IPS-18a (cell line): ENCODE data around the gene UGT1A1.

ENCODE experiments used
- H3K27ac ChIP-seq: one replicate; pipeline ENCODE4 v1.5.1; 2013; ENCODE audit warnings: low read length
- H3K27me3 ChIP-seq: one replicate; pipeline ENCODE4 v1.6.1; 2013; ENCODE audit warnings: mild to moderate bottlenecking, low read length; ENCODE audit not compliant: control insufficient read depth, insufficient read depth
- H3K36me3 ChIP-seq: one replicate; pipeline ENCODE4 v1.6.1; 2013; ENCODE audit warnings: low read depth, low read length; ENCODE audit not compliant: control insufficient read depth
- H3K4me1 ChIP-seq: one replicate; pipeline ENCODE4 v1.6.1; 2013; ENCODE audit warnings: low read depth, low read length; ENCODE audit not compliant: control insufficient read depth
- H3K4me3 ChIP-seq: one replicate; pipeline ENCODE4 v1.5.1; 2013; ENCODE audit warnings: low read length
- H3K9ac ChIP-seq: one replicate; pipeline ENCODE4 v1.6.1; 2013; ENCODE audit warnings: mild to moderate bottlenecking, low read length, moderate library complexity
- H3K9me3 ChIP-seq: one replicate; pipeline ENCODE4 v1.6.1; 2013; ENCODE audit warnings: low read depth, low read length; ENCODE audit not compliant: control insufficient read depth

UGT1A1 gene

GRCh38 chr2:233799716-233800115 is 39.6 kb downstream of the UGT1A1 start:
- H3K9ac ChIP-seq = no peak overlapping the region
- H3K4me3 ChIP-seq = no peak overlapping the region
- no peaks in the 10 kb centered on the region for H3K27me3 ChIP-seq
- H3K36me3 ChIP-seq = no peaks in the 10 kb centered on the region
- H3K4me1 ChIP-seq = no peaks in the 10 kb centered on the region
- no peaks in the 10 kb centered on the region for H3K9me3 ChIP-seq
- H3K27ac ChIP-seq = no peak overlapping the region

- Histone ChIP-seq H3K27ac (no peak overlapping the region), H3K36me3 (no peaks in the 10 kb centered on the region), H3K9me3 (no peaks in the 10 kb centered on the region), H3K4me1 (no peaks in the 10 kb centered on the region), H3K4me3 (no peak overlapping the region), H3K9ac (no peak overlapping the region), H3K27me3 (no peaks in the 10 kb centered on the region)
Observed at GRCh38 chr2:233800208-233800607, 40.1 kb downstream of the UGT1A1 start.

DNA sequence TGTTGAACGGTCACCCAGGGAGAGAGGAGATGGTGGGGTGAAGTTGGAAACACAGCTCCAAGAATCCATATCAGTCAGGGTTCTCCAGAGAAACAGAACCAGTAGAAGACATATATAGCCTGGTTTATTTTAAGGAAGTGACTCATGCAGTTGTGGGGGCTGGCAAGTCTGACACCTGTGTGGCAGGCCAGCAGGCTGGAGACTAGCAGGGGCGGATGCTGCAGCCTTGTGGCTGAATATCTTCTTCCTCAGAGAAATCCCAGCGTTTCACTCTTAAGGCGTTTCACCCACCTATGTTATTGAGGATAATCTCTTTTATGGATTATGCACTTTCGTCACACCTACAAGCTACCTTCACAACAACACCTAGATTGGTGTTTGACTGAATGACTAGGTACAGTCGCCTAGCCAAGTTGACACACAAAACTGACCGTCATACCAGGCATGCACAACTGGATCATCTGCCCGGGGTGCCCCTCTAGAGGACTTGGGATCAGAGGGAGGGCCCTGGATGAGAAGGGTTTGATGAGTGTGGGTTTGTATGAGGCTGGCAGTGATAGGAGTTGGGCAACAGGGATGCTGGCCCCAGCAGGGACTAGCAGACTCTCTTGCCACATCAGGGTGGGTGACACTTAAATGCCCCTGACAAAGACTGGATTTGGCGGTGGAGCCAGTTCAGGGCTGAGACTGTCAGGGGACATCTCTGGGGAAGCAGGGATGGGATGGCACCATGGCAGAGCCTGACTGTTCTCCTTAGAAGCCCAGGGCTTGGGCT is 41.5 kb downstream of the UGT1A1 start:
- H3K4me1 ChIP-seq = no peaks in the 10 kb centered on the region
- H3K9ac ChIP-seq = no peak overlapping the region
- H3K36me3 ChIP-seq = no peaks in the 10 kb centered on the region
- no peaks in the 10 kb centered on the region for H3K27me3 ChIP-seq
- H3K27ac ChIP-seq = no peak overlapping the region
- no peak overlapping the region for H3K4me3 ChIP-seq
- H3K9me3 ChIP-seq = no peaks in the 10 kb centered on the region

GRCh38 chr2:233802132-233802815 is 42.2 kb downstream of the UGT1A1 start:
- H3K27ac ChIP-seq = no peak overlapping the region
- no peaks in the 10 kb centered on the region for H3K9me3 ChIP-seq
- H3K27me3 ChIP-seq = no peaks in the 10 kb centered on the region
- no peak overlapping the region for H3K4me3 ChIP-seq
- no peak overlapping the region for H3K9ac ChIP-seq
- H3K36me3 ChIP-seq = no peaks in the 10 kb centered on the region
- no peaks in the 10 kb centered on the region for H3K4me1 ChIP-seq

DNA sequence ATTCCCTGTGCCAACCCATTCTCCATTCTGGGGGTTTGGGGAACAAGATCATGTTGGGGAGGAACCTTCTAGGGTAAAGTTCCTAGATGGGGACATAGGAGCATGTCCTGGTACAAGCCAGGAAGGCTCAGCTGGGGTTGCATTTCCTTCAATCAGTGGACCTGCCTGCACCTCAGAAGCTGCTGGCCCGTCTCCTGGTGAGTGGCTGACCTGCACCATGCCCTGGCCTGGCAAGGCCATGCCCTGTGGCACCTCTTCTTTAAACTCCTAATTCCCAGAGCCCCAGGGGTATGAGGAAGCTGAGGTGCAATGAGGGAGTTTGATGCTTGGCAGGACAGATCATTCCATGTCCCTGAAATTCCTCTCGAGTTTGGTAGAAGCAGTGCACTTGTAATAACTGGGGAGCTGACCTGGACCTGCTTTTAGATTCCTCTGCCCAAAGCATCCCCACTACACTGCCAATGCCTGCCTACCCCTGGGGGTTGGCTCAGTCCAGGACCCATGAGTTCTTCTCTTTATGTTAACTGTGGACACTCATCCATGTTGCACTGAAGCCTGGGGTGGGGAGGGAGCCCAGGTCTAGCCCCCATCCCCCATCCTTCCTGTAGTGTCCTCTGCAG is 43.3 kb downstream of the UGT1A1 start:
- Histone ChIP-seq H3K9me3 (no peaks in the 10 kb centered on the region), H3K9ac (no peak overlapping the region), H3K4me3 (no peak overlapping the region), H3K27ac (no peak overlapping the region), H3K36me3 (no peaks in the 10 kb centered on the region), H3K4me1 (no peaks in the 10 kb centered on the region), H3K27me3 (no peaks in the 10 kb centered on the region)

GRCh38 chr2:233803994-233804393 is 43.9 kb downstream of the UGT1A1 start:
- no peaks in the 10 kb centered on the region for H3K4me1 ChIP-seq
- H3K27ac ChIP-seq = no peak overlapping the region
- no peaks in the 10 kb centered on the region for H3K36me3 ChIP-seq
- no peak overlapping the region for H3K4me3 ChIP-seq
- H3K9me3 ChIP-seq = no peaks in the 10 kb centered on the region
- no peaks in the 10 kb centered on the region for H3K27me3 ChIP-seq
- no peak overlapping the region for H3K9ac ChIP-seq

- H3K4me3 ChIP-seq = no peak overlapping the region
- H3K9me3 ChIP-seq = no peaks in the 10 kb centered on the region
- no peaks in the 10 kb centered on the region for H3K36me3 ChIP-seq
- H3K27ac ChIP-seq = no peak overlapping the region
- no peaks in the 10 kb centered on the region for H3K4me1 ChIP-seq
- no peaks in the 10 kb centered on the region for H3K27me3 ChIP-seq
- no peak overlapping the region for H3K9ac ChIP-seq
Observed at GRCh38 chr2:233807215-233807865, 47.3 kb downstream of the UGT1A1 start.

GRCh38 chr2:233807966-233808935 is 48.2 kb downstream of the UGT1A1 start:
- Histone ChIP-seq H3K36me3 (no peaks in the 10 kb centered on the region), H3K27me3 (no peaks in the 10 kb centered on the region), H3K9ac (no peak overlapping the region), H3K27ac (no peak overlapping the region), H3K4me3 (no peak overlapping the region), H3K4me1 (no peaks in the 10 kb centered on the region), H3K9me3 (no peaks in the 10 kb centered on the region)

- H3K9me3 ChIP-seq = no peaks in the 10 kb centered on the region
- H3K36me3 ChIP-seq = no peaks in the 10 kb centered on the region
- no peaks in the 10 kb centered on the region for H3K4me1 ChIP-seq
- no peak overlapping the region for H3K4me3 ChIP-seq
- H3K27ac ChIP-seq = no peak overlapping the region
- H3K9ac ChIP-seq = no peak overlapping the region
- no peaks in the 10 kb centered on the region for H3K27me3 ChIP-seq
Observed at GRCh38 chr2:233810385-233810784, 50.3 kb downstream of the UGT1A1 start.

DNA sequence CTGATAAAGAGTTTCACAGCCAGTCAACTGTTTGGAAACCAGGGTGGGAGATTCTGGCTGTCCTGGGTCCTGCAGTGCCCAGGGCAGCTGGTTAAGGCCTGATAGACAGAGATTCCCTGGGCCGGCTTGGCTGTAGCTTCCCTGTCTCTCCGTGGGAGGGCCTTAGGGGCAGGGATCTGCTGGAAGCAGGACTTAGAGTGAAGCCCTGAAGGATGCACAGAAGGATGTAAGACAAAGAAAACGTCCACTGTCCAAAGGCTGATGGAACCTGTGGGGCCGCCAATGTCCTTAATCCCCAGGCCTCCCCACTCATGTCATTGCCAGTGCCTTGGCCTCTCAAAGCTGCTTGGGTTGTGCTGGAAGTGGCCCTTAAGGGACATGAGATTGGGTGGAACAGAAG is 51.0 kb downstream of the UGT1A1 start:
- H3K27ac ChIP-seq = no peak overlapping the region
- no peak overlapping the region for H3K9ac ChIP-seq
- H3K4me3 ChIP-seq = no peak overlapping the region
- H3K9me3 ChIP-seq = no peaks in the 10 kb centered on the region
- H3K4me1 ChIP-seq = no peaks in the 10 kb centered on the region
- H3K36me3 ChIP-seq = no peaks in the 10 kb centered on the region
- no peaks in the 10 kb centered on the region for H3K27me3 ChIP-seq

DNA sequence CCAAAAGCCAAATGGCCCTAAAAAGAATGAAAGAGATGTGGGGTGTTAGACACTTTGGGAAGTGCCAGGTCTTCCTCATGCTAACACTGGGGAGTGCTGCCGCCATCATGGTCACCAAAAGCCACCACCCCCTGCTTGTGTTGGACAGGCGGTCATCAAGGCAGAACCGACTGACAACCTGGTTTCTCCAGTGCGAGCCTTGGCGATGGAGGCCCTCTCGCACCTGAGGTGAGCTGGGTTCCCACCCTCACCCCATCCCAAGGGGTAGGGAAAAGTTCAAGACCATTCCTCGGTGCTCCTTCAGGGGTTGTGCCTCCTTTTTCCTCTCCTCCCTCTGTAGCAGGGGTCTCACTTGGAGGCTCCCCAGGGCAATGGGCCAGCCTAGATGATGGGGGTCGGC is 51.7 kb downstream of the UGT1A1 start:
- H3K9ac ChIP-seq = no peak overlapping the region
- H3K36me3 ChIP-seq = no peaks in the 10 kb centered on the region
- H3K27ac ChIP-seq = no peak overlapping the region
- no peaks in the 10 kb centered on the region for H3K27me3 ChIP-seq
- H3K9me3 ChIP-seq = no peaks in the 10 kb centered on the region
- H3K4me3 ChIP-seq = no peak overlapping the region
- H3K4me1 ChIP-seq = no peaks in the 10 kb centered on the region
